DOHH2 (cell line): ENCODE data around the gene EFNA5.

Experiments
- H3F3A ChIP-seq: fragments of 200-600 bp; sonication (generic), shearing (Covaris generic); 2 replicates; pipeline ENCODE4 v1.6.0; 2016; ENCODE audit warnings: antibody characterized with exemption, mild to moderate bottlenecking; ENCODE audit not compliant: control insufficient read depth, insufficient read depth
- H3K27ac ChIP-seq: fragments of 200-600 bp; sonication (generic); 2 replicates; pipeline ENCODE4 v1.5.1; 2014; ENCODE audit warnings: low read depth, mild to moderate bottlenecking, low read length, moderate library complexity
- H3K27me3 ChIP-seq: fragments of 200-600 bp; sonication (generic); 2 replicates; pipeline ENCODE4 v1.6.1; 2014; ENCODE audit warnings: mild to moderate bottlenecking, low read length, mixed read lengths; ENCODE audit not compliant: control insufficient read depth
- H3K36me3 ChIP-seq: fragments of 200-600 bp; sonication (generic); 2 replicates; pipeline ENCODE4 v1.6.1; 2014; ENCODE audit warnings: mild to moderate bottlenecking, low read length, moderate library complexity, mixed read lengths; ENCODE audit not compliant: control insufficient read depth
- H3K4me1 ChIP-seq: fragments of 200-600 bp; sonication (generic); 2 replicates; pipeline ENCODE4 v1.6.1; 2014; ENCODE audit warnings: mild to moderate bottlenecking, low read length, mixed read lengths; ENCODE audit not compliant: control insufficient read depth
- H3K4me2 ChIP-seq: fragments of 200-600 bp; sonication (generic); 2 replicates; pipeline ENCODE4 v1.6.0; 2014; ENCODE audit warnings: mild to moderate bottlenecking, low read length, moderate library complexity
- H3K4me3 ChIP-seq: fragments of 200-600 bp; sonication (generic); 2 replicates; pipeline ENCODE4 v1.5.1; 2014; ENCODE audit warnings: mild to moderate bottlenecking, low read length, mixed read lengths
- H3K79me2 ChIP-seq: fragments of 200-600 bp; sonication (generic); 2 replicates; pipeline ENCODE4 v1.6.1; 2014; ENCODE audit warnings: mild to moderate bottlenecking, low read length, mixed read lengths; ENCODE audit not compliant: control insufficient read depth
- H3K9me2 ChIP-seq: fragments of 200-600 bp; sonication (generic); replicated peaks from 2 replicates; pipeline ENCODE4 v1.6.1; 2014; ENCODE audit warnings: mild to moderate bottlenecking, low read length, mixed read lengths; ENCODE audit not compliant: control insufficient read depth
- H3K9me3 ChIP-seq: fragments of 200-600 bp; sonication (generic); 2 replicates; pipeline ENCODE4 v1.6.1; 2014; ENCODE audit warnings: antibody characterized with exemption, low read length, mixed read lengths; ENCODE audit not compliant: control insufficient read depth, insufficient read depth
- H4K20me1 ChIP-seq: fragments of 200-600 bp; sonication (generic); 2 replicates; pipeline ENCODE4 v1.6.0; 2014; ENCODE audit warnings: low read depth, mild to moderate bottlenecking, antibody characterized with exemption, low read length, moderate library complexity; ENCODE audit not compliant: control insufficient read depth, insufficient read depth
- CTCF ChIP-seq: fragments of 200-600 bp; sonication (generic); IDR thresholded peaks from one replicate; pipeline ENCODE4 v1.5.1; 2014; ENCODE audit warnings: antibody characterized with exemption, mild to moderate bottlenecking, low read depth, low read length; ENCODE audit not compliant: poor library complexity, severe bottlenecking
- EZH2phosphoT487 ChIP-seq: fragments of 200-600 bp; sonication (generic); IDR thresholded peaks from 2 replicates; pipeline ENCODE4 v1.6.1; 2017; ENCODE audit warnings: borderline replicate concordance, mild to moderate bottlenecking, antibody characterized with exemption, low read length, moderate library complexity, mixed read lengths

Gene EFNA5

GRCh38 chr5:107467137-107467932 is 203.4 kb downstream of the EFNA5 start:
- H3K9me3 ChIP-seq: no peaks in the 10 kb centered on the region
- H3F3A ChIP-seq: no peaks in the 10 kb centered on the region
- H3K27me3 ChIP-seq: 0 out of 2 replicates have a peak, but pooled peaks cover 4% of the 10 kb centered on the region
- no peaks in the 10 kb centered on the region for H3K36me3 ChIP-seq
- TF ChIP-seq EZH2phosphoT487 (no peak), CTCF (no peak)
- H3K79me2 ChIP-seq: no peaks in the 10 kb centered on the region
- H3K9me2 ChIP-seq: no peaks in the 10 kb centered on the region; the same call in 1 of the 2 replicates
- H3K4me3 ChIP-seq: no peak overlapping the region
- no peaks in the 10 kb centered on the region for H4K20me1 ChIP-seq
- no peaks in the 10 kb centered on the region for H3K4me1 ChIP-seq
- H3K27ac ChIP-seq: no peak overlapping the region
- H3K4me2 ChIP-seq: no peak overlapping the region

GRCh38 chr5:107466233-107466769 is 204.4 kb downstream of the EFNA5 start:
- H3K4me3 ChIP-seq: no peak overlapping the region
- no peaks in the 10 kb centered on the region; the same call in 1 of the 2 replicates for H3K9me2 ChIP-seq
- no peaks in the 10 kb centered on the region for H3F3A ChIP-seq
- H3K4me2 ChIP-seq: no peak overlapping the region
- no peak overlapping the region for H3K27ac ChIP-seq
- H3K9me3 ChIP-seq: no peaks in the 10 kb centered on the region
- no peaks in the 10 kb centered on the region for H3K36me3 ChIP-seq
- H3K79me2 ChIP-seq: no peaks in the 10 kb centered on the region
- 0 out of 2 replicates have a peak, but pooled peaks cover 4% of the 10 kb centered on the region for H3K27me3 ChIP-seq
- no peaks in the 10 kb centered on the region for H3K4me1 ChIP-seq
- TF ChIP-seq EZH2phosphoT487 (no peak), CTCF (no peak)
- no peaks in the 10 kb centered on the region for H4K20me1 ChIP-seq

- no peaks in the 10 kb centered on the region for H3F3A ChIP-seq
- no peaks in the 10 kb centered on the region for H3K4me1 ChIP-seq
- H3K36me3 ChIP-seq: no peaks in the 10 kb centered on the region
- no peak overlapping the region for H3K4me3 ChIP-seq
- H3K9me3 ChIP-seq: no peaks in the 10 kb centered on the region
- H3K27me3 ChIP-seq: 0 out of 2 replicates have a peak, but pooled peaks cover 4% of the 10 kb centered on the region
- no peak overlapping the region for H3K27ac ChIP-seq
- no peaks in the 10 kb centered on the region for H3K79me2 ChIP-seq
- no peaks in the 10 kb centered on the region for H4K20me1 ChIP-seq
- no peaks in the 10 kb centered on the region for H3K9me2 ChIP-seq
- no peak overlapping the region for H3K4me2 ChIP-seq
- TF ChIP-seq EZH2phosphoT487 (no peak), CTCF (no peak)
Observed at GRCh38 chr5:107464876-107465275, 205.9 kb downstream of the EFNA5 start.
